ENCODE data around the gene HOXA1.
A peak's percentile ranks its signal among the peaks of the same experiment; 100 is the strongest.

HOXA1 gene

DNA sequence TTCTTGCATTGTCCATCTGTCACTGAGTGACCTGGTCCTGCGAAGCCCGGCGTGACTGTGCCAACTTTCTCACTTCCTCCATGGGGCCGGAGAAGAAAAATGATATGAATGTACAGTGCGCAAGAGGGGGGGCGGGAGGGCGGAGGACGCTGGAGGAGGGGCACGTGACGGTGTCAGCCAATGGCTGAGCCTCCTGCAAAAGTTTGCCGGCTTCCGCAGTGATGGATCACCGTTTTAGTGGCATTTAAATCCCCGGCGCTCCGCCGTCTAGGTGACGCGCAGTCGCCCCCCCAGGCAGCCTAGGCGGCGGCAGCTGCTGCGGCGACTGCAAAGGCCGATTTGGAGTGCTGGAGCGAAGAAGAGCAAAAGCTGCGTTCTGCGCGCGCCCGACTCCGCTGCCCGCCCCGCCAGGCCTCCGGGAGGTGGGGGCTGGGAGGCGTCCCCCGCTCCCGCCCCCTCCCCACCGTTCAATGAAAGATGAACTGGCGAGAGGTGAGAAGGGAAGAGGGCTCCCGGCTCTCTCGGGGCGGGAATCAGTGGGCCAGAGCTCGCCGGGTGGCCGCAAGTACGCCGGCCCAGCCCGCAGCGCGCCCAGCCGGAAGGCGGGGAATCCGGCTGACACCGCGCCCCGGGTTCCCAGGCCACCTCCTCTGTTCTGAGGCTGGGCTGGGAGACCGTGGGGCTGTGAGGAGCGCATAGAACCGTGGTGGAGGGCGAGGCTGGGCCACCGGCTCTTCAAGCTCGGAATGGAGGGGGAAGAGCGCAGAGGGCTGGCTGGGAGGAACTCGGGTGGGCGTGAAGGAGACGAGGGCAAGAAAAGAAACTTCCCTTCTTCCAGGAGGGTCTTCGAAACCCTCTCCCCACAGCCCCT is at the start of gene HOXA1:
Gene HOXA1, minus strand, starts transcription at position 104 of the 871 bp plus-strand sequence. Its CDS starts 88 bp downstream, at position 16.
- DNase-seq (ENCODE audit: low read depth in 3 of 3): peak; percentile 32 to 61 (median 59)

- no peak for DNase-seq (ENCODE audit: low read depth in 3 of 3)
These were observed 49.5 kb upstream of the HOXA1 start for GRCh38 chr7:27145165-27145913.

GRCh38 chr7:27144781-27145164 is 49.0 kb upstream of the HOXA1 start:
- DNase-seq (ENCODE audit: low read depth in 3 of 3): no peak

DNA sequence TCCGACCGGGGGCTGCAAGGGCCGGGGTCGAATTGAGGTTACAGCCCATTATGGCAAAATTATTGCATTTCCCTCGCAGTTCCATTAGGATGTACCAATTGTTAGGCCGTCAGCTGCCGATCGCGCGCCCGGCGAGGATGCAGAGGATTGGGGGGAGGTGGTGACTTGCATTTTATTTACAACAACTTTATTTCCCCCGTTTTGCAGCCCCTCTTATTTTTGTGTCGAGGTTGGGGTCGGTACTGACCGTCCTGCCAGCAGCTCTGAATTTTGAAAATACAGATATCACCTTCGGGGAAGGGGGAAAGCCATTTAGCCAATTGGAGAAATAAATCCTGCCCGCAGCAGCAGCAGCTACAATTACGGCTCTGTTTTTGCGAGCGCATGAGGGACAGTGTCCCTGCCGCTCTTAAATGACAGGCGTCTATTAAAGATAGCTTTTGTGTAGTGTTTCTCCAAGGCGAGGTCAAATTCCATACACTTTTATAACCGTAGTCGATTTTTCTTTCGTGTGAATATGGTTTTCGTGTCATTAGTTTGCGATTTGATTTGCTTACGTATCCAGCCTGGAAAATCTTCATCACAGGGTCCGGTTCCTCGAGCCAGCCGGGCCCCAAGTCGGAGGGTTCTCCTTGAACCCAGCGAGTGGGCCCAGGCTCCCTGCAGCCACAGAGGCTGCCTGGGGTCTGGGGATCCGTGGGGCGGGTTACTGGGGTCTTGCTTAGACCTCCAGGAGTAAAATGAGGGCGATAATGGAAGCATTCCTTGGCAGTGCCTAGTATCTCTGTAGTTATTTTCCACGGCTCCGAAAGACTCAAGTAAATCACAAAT is 48.4 kb upstream of the HOXA1 start:
- DNase-seq (ENCODE audit: low read depth in 3 of 3): no peak

GRCh38 chr7:27143023-27143949 is 47.5 kb upstream of the HOXA1 start, which contains the start of gene HOXA5:
HOXA5 (minus strand) TSS chr7:27143681; CDS start chr7:27143607, 74 bp downstream.
- DNase-seq (ENCODE audit: low read depth in 3 of 3): no peak

DNA sequence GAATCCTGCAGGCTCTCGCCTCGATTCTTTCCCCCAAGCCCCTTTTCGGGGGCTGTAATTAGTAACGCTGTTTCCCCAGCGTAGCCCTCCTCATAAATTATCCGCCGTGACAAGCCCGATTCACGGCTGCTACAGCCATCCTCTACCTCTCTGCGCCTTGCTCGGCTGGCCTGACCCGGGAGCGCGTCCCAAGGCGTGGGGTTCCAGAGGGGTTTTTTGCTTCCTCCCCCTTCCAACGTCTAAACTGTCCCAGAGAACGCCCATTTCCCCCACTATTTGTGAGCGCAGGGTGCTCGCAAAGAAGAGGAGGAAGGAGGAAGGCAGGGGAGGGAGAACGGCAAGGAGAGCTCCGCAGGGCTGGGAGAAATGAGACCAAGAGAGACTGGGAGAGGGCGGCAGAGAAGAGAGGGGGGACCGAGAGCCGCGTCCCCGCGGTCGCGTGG is 46.8 kb upstream of the HOXA1 start:
- no peak for DNase-seq (ENCODE audit: low read depth in 3 of 3)

DNA sequence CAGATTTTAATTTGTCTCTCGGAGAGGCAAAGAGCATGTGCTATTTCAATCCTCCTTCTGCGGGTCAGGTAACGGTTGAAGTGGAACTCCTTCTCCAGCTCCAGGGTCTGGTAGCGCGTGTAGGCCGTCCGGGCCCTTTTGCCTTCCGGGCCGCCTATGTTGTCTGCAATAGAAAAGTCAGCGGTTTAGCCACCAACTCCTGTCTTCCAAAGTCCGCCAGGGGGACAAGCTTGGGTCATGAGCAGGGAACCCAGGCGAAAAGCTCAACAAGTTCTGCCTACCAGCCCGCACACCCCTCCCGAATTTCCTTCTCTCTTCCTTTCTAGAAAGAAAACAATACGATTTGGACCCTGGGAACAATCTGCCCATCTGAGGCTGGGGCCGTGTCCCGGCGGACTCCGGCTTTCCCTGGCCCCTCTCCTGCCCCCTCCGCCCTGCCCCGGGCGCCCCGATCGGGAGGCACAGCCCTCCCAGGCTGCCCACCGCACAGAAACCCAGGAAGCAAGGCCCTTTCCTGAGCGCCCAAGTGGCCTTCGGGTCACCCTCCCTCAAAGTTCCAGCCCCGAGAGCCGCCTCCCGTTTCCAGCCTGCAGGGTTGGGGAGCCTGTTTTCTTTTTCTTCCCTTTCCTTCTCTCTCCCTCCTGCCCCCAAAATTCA is 46.3 kb upstream of the HOXA1 start:
- no peak for DNase-seq (ENCODE audit: low read depth in 3 of 3)

DNA sequence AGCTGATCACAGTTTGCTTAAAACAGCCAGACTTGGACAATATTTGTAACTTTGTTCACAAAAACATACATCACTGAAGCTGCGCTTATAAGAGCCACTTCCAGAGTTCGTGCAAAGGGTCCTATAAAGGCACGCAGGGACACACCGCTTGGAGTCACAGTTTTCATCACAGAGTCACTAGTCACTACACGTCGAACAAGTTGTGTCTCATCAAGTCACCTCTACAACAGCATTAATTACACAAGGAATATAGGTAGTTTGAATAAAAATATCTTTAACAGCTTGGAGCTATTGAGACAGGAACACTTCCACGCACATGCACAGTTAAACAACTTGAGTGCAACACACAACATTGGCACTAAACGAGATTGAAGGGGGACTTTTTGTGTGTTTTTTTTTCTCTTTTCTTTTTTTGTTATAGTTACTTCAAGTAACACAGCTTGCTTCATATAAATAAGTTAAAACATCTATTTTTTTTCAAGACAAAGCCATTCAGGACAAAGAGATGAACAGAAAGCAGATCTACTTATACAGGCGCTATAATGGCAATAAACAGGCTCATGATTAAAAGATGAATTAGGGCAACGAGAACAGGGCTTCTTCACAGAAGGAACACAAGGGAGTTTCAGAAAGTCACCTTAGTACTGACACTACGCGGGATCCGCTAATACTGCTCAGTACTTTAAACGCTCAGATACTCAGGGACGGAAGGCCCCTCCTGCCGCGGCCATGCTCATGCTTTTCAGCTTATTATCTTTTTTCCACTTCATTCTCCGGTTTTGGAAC is 45.5 kb upstream of the HOXA1 start:
- no peak for DNase-seq (ENCODE audit: low read depth in 3 of 3)

GRCh38 chr7:27140126-27140857 is 44.5 kb upstream of the HOXA1 start:
- DNase-seq (ENCODE audit: low read depth in 3 of 3): no peak

DNA sequence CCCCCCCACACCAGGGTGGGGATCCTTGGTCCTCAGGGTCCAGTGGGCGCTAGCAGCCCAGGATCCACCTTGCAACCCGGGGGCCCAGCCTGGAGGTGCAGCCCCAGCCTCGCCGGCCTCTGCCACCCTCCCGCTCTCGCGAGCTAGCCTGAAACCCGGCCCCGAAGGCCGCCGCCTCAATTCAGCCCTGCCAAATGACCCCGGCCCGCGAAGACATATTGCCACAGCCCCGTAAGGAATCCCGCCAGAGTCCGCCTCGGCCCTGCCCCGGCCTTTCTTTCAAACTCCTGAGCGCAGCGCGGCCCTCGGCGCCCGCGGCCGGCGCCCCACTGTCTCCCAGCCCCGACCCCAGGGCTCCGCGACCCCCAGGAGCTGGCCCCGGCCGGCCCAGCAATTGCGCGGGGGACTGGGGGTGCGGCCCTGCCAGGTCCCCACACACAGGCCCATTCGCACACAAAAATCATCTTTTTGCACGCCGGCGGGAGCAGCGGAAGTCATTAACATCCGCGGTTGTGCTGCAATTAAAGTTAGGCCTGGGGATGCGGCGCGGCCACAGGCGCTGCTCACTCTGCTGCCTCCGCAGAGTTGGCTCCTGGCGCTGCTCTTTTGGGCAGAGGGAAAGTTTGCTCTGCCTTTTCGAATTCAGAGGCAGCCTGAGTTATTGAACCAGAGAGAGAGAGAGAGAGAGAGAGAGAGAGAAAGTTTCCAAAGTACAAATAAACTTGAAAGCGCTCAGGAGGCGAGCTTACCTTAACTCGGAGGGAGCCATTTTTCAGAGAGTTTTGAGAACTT is 43.7 kb upstream of the HOXA1 start:
- no peak for DNase-seq (ENCODE audit: low read depth in 3 of 3)

DNA sequence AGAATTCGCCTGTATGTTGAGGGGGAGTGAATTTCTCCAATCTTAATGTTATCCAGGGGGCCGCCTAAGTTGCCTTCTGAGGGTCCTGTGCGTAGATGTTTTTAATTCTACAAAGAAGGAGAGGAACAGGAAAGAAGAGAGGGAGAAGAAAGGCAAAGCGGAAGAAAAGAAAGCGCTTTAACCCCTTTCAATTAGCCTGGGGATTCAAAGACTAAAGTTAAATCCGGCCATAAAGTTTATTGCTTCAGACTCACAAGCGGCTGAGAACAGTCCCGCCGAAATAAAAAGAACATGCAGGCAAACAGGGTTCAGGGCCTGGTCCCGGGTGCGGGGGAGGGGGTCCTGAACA is 43.2 kb upstream of the HOXA1 start:
- no peak for DNase-seq (ENCODE audit: low read depth in 3 of 3)

GRCh38 chr7:27138472-27138871 is 42.7 kb upstream of the HOXA1 start:
- DNase-seq (ENCODE audit: low read depth in 3 of 3): no peak

- no peak for DNase-seq (ENCODE audit: low read depth in 3 of 3)
These were observed 42.0 kb upstream of the HOXA1 start for GRCh38 chr7:27137640-27138315.

DNA sequence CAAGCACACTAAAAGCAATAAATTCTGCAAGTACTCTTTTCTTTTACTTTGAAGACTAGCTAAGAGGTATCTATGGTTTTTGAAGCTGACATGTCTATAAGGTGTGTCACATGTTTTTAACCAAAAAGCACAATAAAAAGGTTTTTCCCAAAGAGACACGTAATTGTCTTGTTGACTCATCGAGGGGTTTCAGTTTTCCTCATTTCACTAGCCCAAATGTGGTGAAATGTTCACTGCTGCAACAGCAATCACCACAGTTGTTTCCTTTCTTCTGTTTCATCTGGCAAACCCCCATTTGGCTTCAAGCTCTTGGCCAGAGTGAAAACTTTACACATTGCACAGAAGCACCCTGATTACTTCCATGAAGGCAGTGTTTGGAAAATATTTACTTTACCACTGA is 38.6 kb upstream of the HOXA1 start:
- DNase-seq (ENCODE audit: low read depth in 3 of 3): no peak

DNA sequence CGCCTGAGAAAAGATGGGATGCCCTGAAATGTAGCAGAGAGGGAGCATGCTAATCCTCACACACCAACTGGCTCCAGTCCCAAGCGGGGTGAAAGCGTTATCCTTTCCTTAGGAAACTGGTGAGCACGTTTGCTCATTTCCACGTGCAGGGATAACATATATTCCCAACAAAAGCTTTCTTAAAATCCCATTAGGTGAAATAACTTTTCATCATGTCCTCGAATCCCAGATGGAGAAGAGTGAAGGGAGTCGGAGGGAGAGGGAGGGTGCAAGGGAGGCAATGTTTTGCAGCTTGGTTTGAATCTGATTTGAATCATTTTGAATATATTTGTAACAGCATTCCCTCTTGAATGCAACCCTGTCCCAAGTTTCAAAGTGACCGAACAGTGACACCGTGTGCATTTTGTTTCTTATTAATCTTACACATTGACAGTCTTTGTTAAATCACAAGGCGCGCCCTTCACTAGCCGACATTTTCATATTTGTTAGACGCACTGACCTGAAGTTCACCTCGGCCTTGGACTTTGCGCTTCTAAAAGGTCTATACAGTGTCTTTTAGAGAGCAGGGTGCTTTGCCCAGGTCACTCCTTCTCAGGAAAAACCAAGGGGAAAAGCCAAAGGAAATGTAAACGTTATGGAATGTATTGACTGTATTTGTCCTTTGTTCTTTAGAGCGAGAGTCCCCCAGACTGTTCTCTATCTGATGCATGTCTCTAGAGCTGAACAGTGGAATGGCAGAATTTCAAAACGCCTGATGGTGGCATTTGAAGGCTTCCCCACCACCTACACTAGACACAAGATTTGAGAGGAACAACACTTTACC is 37.8 kb upstream of the HOXA1 start:
- no peak for DNase-seq (ENCODE audit: low read depth in 3 of 3)

DNA sequence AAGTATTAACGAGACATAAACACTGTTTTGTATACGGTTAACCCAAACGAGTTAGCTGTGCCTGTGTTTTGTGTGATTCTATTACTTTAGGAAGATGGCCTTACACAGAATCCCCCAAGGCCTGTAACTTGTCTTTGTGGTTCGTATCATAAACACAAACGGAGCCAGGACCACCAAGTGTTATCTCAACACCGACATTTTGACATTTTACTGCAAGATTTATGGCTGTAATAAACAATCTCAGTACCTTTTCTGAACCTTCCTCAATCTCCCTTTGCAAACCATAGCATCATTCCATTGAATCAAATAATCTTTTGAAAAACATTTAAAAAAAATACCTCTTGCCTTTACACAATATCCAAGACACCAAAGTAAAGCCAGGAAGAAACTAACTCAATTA is 37.2 kb upstream of the HOXA1 start:
- DNase-seq (ENCODE audit: low read depth in 3 of 3): no peak

- no peak for DNase-seq (ENCODE audit: low read depth in 3 of 3)
These were observed 36.4 kb upstream of the HOXA1 start for GRCh38 chr7:27132214-27132613.

Data from stimulated activated CD4-positive, alpha-beta T cell treated with anti-CD3 and anti-CD28 coated beads, TNF-alpha, amount 100 ng/mL, for 48 hours (primary cell).